ELF-1 (cell line): ENCODE results near the gene ALK.

Source experiments
- DNase-seq: peaks from one replicate; pipeline ENCODE4 v3.0.0-alpha.2; 2016; ENCODE audit warnings: low read depth, low spot score

ALK gene

GRCh38 chr2:29796446-29796845 lies 124.9 kb downstream of the ALK start:
- DNase-seq = no peak

- no peak for DNase-seq
Observed at GRCh38 chr2:29789911-29790485, 131.4 kb downstream of the ALK start.

- DNase-seq = no peak
Observed at GRCh38 chr2:29787473-29788465, 133.6 kb downstream of the ALK start.

GRCh38 chr2:29786361-29786760 lies 135.0 kb downstream of the ALK start:
- no peak for DNase-seq

- DNase-seq = no peak
Observed at GRCh38 chr2:29783666-29784065, 137.7 kb downstream of the ALK start.

- DNase-seq = peak; percentile 80
Observed at GRCh38 chr2:29782549-29783458, 138.6 kb downstream of the ALK start.

GRCh38 chr2:29782087-29782486 lies 139.3 kb downstream of the ALK start:
- no peak for DNase-seq

- DNase-seq = no peak
Observed at GRCh38 chr2:29780906-29781305, 140.5 kb downstream of the ALK start.

GRCh38 chr2:29777161-29777560 lies 144.2 kb downstream of the ALK start:
- DNase-seq = no peak

GRCh38 chr2:29776406-29776805 lies 145.0 kb downstream of the ALK start:
- no peak for DNase-seq

GRCh38 chr2:29775937-29776336 lies 145.4 kb downstream of the ALK start:
- DNase-seq = no peak

GRCh38 chr2:29774624-29775023 lies 146.8 kb downstream of the ALK start:
- no peak for DNase-seq

- DNase-seq = no peak
Observed at GRCh38 chr2:29770846-29771245, 150.5 kb downstream of the ALK start.

- no peak for DNase-seq
Observed at GRCh38 chr2:29769847-29770246, 151.5 kb downstream of the ALK start.

GRCh38 chr2:29767606-29768335 lies 153.6 kb downstream of the ALK start:
- DNase-seq = no peak

GRCh38 chr2:29766191-29766590 lies 155.2 kb downstream of the ALK start:
- no peak for DNase-seq

- DNase-seq = no peak
Observed at GRCh38 chr2:29765721-29766120, 155.7 kb downstream of the ALK start.

GRCh38 chr2:29763371-29763770 lies 158.0 kb downstream of the ALK start:
- no peak for DNase-seq

GRCh38 chr2:29762239-29762638 lies 159.1 kb downstream of the ALK start:
- DNase-seq = no peak

GRCh38 chr2:29761278-29761677 lies 160.1 kb downstream of the ALK start:
- DNase-seq = no peak

GRCh38 chr2:29760008-29760407 lies 161.4 kb downstream of the ALK start:
- no peak for DNase-seq
